Measurements from ENCODE around the gene SOCS3.

SOCS3 gene

DNA sequence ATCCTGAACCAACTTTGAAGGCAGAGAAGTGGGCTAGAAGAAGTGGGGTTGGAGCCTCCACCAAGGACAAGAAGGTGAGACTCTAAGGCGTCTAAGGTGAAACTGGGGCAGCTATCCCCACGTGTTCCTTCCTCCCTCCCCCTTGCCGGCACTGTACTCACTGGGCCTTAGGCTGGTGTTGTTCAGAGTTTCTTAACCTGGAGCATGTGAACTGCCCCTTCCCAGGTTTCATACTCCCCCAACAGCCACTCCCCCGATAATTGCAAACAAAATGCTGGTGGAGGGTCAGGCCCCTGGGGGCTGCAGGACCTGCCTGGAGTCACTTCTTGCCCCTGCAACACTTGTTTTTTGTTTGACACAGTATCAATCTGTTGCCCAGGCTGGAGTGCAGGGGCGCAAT, 7.3 kb upstream of the SOCS3 start:
- no peak for DNase-seq (ENCODE audit: low read depth)

DNA sequence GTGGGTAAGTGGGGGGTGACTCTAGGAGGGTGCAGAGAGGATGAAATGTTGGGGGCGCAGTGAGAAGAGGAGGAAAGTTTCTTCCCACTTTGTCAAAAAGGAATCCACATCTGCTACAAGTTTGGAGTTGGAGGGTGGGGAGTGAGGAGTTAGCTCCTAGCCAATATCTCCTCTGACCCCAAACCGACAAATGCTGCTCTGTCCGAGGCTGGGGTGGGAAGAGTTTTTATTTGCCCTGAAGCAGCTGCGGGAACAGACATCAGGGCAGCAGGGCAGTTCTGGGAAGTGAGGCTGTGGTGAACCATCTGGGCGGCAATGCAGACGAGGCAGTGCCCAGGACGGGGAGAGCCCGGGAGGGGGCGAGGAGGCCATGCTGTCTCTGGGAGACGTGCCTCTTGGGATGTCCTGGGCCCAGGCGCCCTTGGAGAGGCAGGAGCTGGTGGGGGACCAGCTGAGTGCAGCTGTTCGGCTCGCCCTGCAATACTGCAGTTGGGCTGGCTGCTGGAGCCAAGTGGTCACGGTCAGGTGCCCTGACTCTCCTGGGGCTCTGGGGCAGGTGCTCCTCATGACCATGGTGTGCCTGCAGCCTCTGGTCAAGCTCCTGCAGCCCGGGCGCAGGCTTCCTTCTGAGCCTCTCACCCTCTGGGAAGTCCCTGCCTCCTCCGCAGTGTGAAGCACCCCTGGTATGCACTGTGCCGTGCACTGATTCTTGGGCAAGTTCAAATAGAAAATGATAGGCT, 6.4 kb upstream of the SOCS3 start:
- peak; percentile 56 for DNase-seq (ENCODE audit: low read depth)

DNA sequence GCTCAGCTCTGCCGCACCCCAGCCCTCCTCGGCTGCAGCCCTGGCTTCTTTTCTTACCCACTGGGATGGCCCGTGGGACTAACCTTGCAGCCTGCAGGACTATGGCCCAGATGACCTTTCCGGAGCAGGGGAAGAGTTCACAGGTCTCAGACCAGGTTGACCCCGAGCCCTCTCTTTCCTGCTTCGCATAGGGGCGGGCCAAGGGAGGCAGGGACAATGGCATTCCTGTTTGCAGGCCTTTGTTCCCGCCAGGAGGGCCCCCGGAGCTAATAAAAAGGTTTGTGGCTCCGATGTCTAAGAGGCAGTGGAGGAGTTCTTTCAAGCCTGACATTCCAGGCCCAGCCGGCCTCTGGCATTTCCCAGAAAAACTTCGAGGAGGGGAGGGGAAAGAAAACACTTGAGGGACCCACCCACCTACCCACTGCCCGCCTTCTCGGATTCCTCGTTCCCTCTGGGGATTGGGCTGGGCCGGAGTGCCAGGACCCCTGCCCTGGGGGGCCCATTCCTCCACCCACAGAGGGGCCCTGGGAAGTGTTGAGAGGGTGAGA, 5.8 kb upstream of the SOCS3 start:
- peak; percentile 56 for DNase-seq (ENCODE audit: low read depth)

DNA sequence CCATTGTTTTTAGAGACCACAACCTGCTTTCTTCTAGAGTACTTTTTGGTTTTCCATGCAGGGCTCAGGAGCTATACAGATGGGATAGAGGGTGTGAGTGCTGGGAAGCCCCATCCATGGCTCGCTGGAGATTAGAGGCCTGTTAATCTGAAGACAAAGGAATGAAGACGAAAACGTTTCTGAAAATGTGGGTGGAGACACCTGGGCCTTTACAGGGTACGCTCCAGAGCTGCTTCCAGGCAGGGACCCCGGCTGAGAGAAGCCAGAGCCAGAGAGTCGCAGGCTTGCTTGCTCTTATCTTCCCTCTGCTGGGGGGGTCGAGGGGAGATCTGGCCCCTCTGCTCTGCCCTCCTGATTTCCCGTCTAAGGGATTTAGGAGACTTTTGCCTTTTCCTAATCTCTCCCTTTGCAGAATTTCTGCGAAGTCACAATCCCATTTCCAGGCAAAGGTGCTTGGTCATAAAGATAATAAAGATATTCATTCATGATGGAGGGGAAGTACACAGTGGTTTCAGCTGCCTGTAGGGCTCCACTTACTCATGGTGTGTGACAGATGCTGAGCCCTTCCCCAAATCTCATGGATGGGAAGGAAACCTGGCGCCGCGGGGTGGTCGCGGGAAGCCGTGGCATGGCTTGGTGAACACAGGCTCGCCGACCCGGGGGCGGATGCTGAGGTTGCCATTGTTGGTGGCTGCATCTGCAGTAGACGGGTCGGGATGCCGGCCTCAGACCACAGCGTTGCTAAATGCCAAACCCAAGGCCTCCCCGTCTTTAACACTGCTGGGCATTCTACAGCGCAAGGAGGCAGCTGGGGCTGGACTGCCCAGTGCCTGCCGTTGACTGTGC, 4.8 kb upstream of the SOCS3 start:
- DNase-seq (ENCODE audit: low read depth), result no peak

DNA sequence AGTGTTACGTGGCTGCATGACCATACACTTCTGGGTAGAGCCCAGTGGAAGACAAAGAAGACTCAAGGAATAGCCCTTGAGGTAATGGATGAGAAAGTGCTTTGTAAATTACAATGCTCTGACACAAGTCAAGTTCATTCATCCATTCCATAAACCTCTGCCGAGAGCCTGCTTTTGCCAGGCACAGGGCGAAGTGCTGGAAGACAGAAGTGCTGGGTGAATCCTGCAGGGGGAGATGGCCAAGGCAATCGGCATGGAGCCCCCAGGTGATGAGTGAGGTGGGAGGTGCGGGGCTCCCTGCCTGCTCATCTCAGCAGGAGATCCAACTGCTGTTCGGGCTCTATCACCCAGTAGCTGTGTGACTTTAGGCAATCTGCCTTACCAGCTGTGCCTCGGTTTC, 2.8 kb upstream of the SOCS3 start:
- no peak for DNase-seq (ENCODE audit: low read depth)

DNA sequence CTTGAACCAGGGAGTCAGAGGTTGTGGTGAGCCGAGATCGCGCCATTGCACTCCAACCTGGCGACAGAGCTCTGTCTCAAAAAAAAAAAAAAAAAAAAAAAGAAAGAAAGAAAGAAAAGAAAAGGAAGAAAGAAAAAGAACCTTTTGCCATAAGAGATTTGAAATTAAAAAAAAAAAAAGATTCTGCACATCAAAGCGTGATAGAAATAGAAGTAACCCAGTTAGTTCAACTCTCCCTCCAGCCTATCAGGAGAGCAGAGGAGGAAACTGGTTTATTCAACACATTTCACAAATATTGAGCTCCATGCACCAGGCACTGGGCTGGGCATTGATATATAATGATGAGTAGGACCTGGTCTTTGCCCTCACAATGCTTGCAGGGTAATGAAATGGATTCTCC, 2.4 kb upstream of the SOCS3 start:
- DNase-seq (ENCODE audit: low read depth), result no peak

DNA sequence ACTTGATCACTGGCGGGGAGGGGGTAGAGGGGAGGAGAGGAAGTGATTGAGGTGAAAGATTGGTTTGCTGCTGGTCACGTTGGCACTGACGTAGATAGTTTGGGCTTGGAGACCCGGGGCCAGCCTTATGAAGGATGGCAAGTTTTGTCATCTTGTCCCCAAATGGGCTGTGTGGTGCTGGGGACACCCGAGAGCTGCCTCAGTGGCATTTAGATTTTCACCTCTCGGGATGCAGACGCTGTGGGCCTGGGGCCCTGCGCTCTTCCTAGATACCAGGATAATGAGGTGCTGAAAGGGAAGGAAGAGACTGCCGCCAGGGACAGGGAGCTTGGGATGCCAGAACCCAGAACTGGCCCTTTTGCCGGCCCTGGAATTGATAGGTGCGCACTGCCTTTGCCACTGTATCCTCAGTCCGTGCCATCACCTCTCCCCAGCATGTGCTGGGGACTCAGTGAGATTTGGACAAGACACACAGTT, 1.4 kb upstream of the SOCS3 start:
- no peak for DNase-seq (ENCODE audit: low read depth)

DNA sequence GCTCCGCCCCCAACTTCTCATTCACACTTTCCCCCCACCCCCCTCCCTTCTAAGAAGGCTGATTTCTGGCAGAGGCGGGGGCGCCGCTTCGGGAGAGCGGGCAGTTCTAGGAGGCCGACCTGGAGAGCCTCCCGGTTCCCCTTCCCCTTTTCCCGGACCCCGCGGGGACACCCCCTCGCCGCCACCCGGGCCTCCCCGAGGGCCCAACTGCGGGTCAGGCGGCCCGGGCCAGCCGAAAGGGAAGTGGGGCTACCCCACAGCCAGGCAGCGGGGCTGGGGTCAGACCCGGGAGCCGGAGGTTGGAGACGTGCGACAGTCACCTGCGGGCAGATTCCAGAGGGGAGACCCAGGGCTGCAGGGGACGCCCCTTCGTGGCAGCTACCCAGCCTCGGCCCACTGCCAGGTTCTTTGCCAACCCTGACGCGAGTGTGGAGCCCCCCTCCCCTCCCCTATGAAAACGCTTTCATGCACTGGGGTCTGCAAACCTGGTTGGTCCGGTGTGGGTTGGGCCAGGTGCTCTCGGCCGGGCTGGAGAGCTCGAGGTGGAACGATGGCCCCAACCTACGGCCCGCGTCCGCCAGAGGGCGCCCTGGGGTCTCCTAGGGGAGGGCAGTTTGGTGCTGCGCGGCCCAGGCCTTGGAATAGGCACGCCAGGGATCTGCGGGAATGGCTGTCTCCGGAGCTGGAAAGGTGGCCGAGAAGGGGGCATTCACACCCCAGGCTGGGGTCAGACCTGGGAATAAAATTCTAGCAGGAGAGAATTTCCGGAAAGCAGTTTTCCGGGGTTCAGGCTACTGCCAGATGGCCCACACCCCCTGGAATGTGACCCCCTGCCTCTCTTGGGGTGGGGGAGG, 721 bp upstream of the SOCS3 start:
- peak; percentile 75 for DNase-seq (ENCODE audit: low read depth)

DNA sequence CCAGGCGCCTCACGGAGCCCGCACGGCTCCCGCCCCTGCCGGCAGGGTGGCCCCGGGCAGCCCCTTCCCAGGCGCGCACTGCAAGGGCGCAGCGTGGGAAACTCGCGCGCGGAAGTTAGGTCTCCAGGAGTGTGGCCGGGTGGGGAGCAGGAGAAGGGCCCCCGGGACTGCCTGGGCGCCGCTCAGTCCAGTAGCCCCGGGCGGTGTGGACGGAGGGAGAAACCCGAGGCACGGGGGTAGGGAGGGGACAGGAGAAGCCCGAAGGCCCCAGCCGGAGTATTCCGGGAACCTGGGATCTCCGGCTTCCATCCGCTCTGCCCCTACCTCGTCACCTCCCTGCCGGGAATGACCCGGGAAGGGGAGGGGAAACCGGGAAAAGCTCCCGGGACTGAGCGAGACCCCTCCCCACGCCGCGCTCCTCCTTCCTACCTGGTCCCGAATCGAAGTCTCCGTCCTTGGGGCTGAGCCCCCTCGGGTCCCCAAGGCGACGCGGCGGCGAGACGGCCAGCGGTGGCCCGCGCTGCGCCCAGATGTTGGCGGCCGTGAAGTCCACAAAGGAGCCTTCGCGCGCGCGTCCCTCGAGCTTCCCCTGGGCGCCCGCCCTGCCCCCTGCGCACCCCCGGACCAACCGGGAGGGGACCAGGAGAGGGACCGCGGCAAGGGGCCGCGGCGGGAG, 418 bp downstream of the SOCS3 start:
- no peak for DNase-seq (ENCODE audit: low read depth)

DNA sequence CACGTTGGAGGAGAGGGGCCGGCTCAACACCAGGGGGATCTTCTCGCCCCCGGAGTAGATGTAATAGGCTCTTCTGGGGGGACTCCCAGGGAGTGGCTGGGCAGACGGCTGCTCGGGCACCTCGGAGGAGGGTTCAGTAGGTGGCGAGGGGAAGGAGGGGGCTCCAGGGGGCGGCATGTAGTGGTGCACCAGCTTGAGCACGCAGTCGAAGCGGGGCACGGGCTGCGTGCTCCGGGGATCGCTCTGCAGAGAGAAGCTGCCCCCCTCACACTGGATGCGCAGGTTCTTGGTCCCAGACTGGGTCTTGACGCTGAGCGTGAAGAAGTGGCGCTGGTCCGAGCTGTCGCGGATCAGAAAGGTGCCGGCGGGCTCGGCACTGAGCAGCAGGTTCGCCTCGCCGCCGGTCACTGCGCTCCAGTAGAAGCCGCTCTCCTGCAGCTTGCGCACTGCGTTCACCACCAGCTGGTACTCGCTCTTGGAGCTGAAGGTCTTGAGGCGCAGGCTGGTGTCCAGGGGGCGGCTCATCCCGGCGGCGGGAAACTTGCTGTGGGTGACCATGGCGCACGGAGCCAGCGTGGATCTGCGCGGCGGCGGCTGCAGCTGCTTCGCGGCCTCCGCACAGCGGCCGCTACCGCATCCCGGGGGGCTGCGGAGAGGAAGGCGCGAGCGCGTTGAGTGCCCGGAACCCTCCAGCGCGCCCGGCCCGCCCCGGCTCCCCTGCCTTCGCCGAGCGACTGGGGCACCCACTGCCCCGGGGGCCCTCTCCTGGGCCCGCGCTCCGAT, 1.1 kb downstream of the SOCS3 start:
- DNase-seq (ENCODE audit: low read depth), result peak; percentile 55

DNA sequence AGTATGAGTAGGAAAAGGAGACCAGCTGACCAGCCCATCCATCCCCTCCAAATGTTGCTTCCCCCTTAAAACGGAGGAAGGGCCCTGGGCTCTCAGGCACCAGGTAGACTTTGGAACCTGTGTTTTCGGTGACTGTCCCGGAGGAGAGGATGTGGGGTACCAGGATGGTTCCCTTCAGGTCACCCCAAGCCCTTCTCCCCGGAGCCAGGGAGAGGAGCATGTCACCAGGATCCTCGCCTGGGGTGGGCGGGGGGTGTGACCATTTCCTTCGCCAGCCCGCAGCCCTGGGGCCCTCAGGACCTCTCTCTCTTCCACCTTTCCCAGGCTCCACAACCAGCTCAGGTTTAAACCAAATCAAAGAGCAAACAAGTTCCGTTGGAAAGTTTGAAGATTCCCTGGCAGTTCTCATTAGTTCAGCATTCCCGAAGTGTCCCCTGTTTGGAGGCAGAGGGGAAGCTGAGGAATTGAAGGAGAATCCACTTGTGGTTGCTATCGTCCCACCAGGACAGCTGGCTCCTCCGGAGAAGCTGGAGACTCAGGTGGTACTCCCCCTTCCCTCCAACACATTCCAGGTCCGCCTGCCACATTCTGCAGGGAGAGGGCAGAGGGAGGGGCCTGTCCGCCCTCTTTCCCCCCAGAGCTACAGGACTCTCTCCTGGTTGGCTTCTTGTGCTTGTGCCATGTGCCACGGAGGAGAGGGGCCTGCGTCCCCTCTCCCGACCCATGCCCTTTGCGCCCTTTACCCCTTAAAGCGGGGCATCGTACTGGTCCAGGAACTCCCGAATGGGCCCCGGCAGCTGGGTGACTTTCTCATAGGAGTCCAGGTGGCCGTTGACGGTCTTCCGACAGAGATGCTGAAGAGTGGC, 2.0 kb downstream of the SOCS3 start:
- peak; percentile 28 for DNase-seq (ENCODE audit: low read depth)

DNA sequence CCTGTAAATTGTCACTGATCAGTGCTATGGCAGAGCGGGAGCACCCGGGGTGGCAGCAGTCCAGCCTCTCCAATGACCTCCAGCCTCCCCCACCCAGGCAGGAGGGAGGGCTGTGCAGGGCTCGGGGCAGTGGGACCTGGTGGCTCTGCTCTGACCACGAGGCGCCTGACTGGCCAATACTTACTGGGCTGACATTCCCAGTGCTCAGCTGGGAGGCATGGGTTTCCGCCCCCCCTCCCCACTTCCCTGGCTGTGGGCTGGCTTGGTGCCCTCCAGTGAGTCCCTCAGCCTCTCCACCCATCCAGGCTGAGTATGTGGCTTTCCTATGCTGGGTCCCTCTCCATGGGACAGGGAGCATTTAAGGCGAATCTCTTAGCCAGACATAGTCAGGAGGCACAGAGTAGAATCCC, 2.7 kb downstream of the SOCS3 start:
- DNase-seq (ENCODE audit: low read depth), result peak; percentile 88

DNA sequence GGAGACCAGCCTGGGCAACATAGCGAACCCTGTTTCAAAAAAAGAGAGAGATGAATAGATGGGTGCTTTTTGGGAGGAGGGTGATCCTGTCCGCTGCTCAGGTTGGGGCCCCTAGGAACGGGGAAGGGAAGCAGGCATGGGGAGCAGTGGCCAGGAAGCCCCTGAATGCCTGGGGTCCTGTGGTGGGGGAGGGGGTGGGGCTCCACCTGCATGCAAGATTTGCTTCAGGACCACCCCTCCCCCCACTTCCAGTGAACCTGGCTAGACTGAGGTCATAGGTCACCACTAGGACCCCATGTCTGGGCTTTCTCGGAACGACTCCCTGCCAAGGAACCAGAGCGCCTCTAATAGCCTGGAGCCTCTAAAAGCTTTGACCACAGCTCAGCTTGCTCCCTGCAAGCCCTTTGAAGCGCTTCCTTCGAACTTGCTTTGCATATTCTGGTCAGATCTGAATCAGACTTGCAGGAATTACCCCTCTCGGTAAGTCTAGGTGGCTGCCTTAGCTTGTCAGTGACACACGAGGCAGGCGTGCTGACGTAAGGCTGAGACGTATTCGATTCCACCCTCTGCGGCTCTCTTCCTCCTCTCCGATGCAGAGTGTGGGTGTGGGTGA, 3.7 kb downstream of the SOCS3 start:
- DNase-seq (ENCODE audit: low read depth), result peak; percentile 74

DNA sequence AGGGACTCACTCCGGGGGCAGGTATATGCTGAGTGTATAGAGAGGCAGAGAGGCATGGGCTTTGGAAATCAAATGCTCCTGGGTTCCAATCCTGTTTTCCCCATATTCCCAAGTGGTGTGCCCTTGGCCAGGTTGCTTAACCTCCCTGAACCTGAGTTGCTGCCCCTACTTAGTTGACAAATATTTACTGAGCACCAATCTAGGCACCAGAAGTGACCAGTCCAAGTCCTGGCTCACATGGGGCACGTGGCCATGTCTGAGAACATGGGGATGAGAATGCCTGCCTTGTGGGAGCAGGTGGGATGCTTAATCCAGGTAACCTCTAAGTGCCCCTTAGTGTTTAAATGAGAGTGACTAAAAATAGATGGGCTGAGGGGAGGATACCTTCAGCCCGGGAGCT, 4.2 kb downstream of the SOCS3 start:
- DNase-seq (ENCODE audit: low read depth), result peak; percentile 45

DNA sequence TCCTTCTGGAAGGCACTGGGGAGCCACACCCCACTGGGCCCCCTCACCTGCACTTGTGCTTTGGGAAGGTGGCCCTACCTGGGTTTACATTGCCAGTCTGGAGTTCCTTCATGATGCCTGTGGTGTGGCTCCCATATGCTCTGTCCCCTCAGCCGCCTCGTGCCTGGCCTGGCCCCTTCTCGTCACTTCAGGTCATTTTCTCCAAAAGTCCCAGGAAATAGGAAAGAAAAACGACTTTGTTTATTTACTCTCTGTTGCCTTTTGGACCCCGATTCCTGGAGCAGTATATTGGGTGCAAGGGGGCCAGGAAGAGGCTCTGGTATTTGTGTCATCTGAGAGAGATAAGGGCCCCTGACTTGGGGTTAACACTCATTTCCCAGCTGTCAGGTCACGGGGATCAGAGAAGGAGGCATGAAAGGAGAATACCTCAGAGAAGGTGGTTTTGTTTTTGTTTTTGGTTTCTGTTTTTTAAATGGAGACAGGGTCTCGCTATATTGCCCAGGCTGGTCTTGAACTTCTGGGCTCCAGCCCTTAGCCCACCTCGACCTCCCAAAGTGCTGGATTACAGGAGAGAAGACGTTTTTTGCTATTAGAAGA, 4.7 kb downstream of the SOCS3 start:
- DNase-seq (ENCODE audit: low read depth), result no peak

DNA sequence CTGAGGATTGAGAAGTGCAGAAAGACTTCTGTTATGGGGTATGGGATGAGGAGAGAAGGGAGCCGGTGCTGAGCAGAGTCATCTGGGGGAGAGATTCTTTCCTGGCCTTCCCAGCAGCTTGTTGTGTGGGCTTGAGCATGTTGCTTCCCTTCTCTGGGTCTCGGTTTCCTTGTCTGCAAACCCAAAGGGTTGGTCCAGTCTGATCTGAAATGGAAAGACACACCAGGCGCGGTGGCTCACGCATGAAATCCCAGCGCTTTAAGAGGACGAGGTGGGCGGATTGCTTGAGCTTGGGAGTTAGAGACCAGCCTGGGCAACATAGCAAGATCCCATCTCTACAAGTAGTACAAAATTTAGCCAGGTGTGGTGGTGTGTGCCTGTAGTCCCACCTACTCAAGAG, 6.0 kb downstream of the SOCS3 start:
- no peak for DNase-seq (ENCODE audit: low read depth)

DNA sequence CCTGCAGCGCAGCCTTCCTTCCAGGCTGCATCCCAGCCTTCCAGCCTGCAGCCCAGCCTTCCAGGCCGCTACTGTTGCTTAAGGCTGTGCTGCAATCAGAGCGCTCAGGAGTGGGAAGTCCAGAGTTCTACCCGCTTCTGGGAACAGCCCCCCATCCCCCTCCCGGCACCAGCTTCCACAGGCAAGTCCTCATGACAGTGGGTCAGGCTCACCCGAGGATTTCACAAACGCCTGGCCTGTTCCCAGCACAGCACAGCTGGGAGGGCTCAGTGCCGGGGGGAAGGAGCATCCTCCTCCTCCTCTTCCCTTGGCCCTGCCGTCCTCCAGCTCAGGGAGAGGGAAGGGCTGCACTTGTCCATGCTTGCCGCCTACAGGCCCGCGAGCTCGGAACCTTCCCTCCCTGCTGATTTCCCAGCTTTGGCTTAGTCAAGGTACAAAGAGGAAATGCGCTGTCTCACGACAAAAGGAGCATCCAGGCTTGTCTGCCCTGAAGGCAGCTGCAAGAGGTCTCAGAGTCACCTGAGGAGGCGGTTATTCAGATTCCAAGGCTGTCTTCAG, 8.3 kb downstream of the SOCS3 start:
- peak; percentile 100 for DNase-seq (ENCODE audit: low read depth)

DNA sequence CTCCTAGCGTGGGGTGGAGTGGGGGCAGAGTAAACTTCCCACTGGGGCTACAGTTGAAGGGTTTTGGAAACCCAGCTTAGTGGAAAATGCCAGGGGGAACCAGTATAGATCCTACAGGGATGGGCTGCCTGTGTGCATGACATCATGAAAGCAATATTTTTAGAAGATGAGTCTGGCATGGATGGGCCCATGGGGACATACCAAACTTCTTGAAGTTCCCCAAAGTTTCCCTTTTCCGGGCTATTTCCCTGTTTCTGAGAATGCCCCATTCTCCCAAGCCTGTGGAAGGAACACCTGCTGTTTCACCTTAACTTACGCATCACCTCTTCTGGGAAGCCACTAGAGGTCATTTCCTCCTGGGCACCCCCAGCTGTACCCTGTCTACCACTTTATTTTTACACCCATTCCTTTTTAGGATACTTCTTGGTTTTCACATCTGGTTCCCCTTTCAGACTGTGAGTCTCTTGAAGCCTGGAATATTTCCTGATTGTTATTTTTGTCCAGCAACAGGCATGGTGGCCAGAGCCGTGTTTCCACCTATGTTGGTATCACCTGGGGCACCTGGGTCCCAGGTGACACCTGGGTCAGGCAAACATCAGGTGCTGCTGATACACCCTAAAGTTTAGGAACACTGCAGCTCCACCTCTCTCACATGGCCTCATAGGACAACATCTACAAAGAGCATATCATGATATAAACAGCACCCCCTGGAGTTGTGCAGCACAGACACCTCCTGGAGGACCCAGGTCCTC, 9.8 kb downstream of the SOCS3 start:
- DNase-seq (ENCODE audit: low read depth), result no peak

All from fibroblast of gingiva (primary cell).